H1 (cell line): ENCODE data around the gene BBC3. TPM values are rescaled to one million over a fixed set of nuclear protein-coding genes. Genes with fewer than 3 reads are reported as not detected.

Source experiments
- CTCF ChIA-PET: fragments of 300-600 bp; sonication (Branson Sonifier 250); formaldehyde crosslinking; loops from one replicate; lab custom pipeline; 2021; ENCODE audit not compliant: partially characterized antibody; lab: Charles Lee
- POLR2A ChIA-PET: fragments of 300-600 bp; sonication (Branson Sonifier 250); formaldehyde crosslinking; loops from one replicate; lab custom pipeline; 2021; ENCODE audit warnings: inconsistent platforms; ENCODE audit not compliant: partially characterized antibody; lab: Charles Lee
- DNase-seq, 2 experiments: peaks; one replicate each; pipeline versions ENCODE4 v3.0.0 to v3.0.0-alpha.2; 2010 to 2022; ENCODE audit warnings: low spot score in 2 of 2, low read depth in 1 of 2, mixed read lengths in 1 of 2
- FAIRE-seq: peaks from 2 replicates; lab custom pipeline; 2011; peaks lifted over from hg19 to GRCh38; lab: Jason Lieb, UNC
- H2AFZ ChIP-seq: 2 replicates; pipeline ENCODE4 v1.8.1; 2012; ENCODE audit warnings: low read length, inconsistent platforms
- H2AK5ac ChIP-seq: 2 replicates; pipeline ENCODE4 v1.6.1; 2013; ENCODE audit warnings: low read depth, low read length
- H2BK120ac ChIP-seq: replicated peaks from 2 replicates; pipeline ENCODE3; 2013; ENCODE audit warnings: low read depth, low read length, inconsistent platforms
- H2BK12ac ChIP-seq: 2 replicates; pipeline ENCODE4 v1.6.1; 2013; ENCODE audit warnings: low read depth, low read length
- H2BK15ac ChIP-seq: 2 replicates; pipeline ENCODE4 v1.6.1; 2013; ENCODE audit warnings: low read length
- H2BK20ac ChIP-seq: 2 replicates; pipeline ENCODE4 v1.6.1; 2013; ENCODE audit warnings: low read length
- H2BK5ac ChIP-seq: 2 replicates; pipeline ENCODE4 v1.6.1; 2013; ENCODE audit warnings: low read depth, low read length
- H3K14ac ChIP-seq: 2 replicates; pipeline ENCODE4 v1.6.1; 2013; ENCODE audit warnings: inconsistent platforms; ENCODE audit not compliant: insufficient read length
- H3K18ac ChIP-seq: 2 replicates; pipeline ENCODE4 v1.6.1; 2013; ENCODE audit warnings: low read length; ENCODE audit errors: extremely low read depth
- H3K23ac ChIP-seq: 2 replicates; pipeline ENCODE4 v1.6.1; 2013; ENCODE audit warnings: inconsistent platforms; ENCODE audit not compliant: insufficient read length
- H3K23me2 ChIP-seq: 2 replicates; pipeline ENCODE4 v1.6.1; 2013; ENCODE audit warnings: low read depth, low read length
- H3K27ac ChIP-seq: 2 replicates; pipeline ENCODE4 v1.6.1; 2011; ENCODE audit warnings: low read depth, low read length, inconsistent platforms
- H3K27me3 ChIP-seq, 4 experiments: replicated peaks in 1 of 4; 1 replicate in 1 of 4; 2 replicates in 3 of 4; pipeline versions ENCODE4 v1.6.1 to v1.8.1; 2011 to 2013; ENCODE audit warnings: low read length in 3 of 4, mild to moderate bottlenecking in 3 of 4, inconsistent platforms in 2 of 4, mixed read lengths in 2 of 4, moderate library complexity in 1 of 4; ENCODE audit not compliant: control insufficient read depth in 3 of 4, insufficient read depth in 3 of 4; ENCODE audit errors: extremely low read depth in 1 of 4
- H3K36me3 ChIP-seq, 4 experiments: 2 replicates each; pipeline versions ENCODE4 v1.6.1 to v1.8.1; 2011 to 2013; ENCODE audit warnings: mild to moderate bottlenecking in 4 of 4, low read length in 3 of 4, moderate library complexity in 2 of 4, control low read depth in 1 of 4, inconsistent platforms in 1 of 4; ENCODE audit not compliant: insufficient read depth in 4 of 4, control insufficient read depth in 2 of 4
- H3K4ac ChIP-seq: replicated peaks from 2 replicates; pipeline ENCODE3; 2013; ENCODE audit warnings: low read length, low read depth, mixed read lengths, inconsistent platforms; ENCODE audit not compliant: insufficient read length
- H3K4me1 ChIP-seq, 4 experiments: replicated peaks in 1 of 4; 1 replicate in 1 of 4; 2 replicates in 3 of 4; pipeline versions ENCODE4 v1.6.1 to v1.8.1; 2011 to 2013; ENCODE audit warnings: low read length in 3 of 4, inconsistent platforms in 2 of 4, mixed read lengths in 1 of 4; ENCODE audit not compliant: insufficient read depth in 4 of 4, control insufficient read depth in 3 of 4
- H3K4me2 ChIP-seq, 2 experiments: 2 replicates each; pipeline versions ENCODE4 v1.6.1 to v1.8.1; 2011 to 2013; ENCODE audit warnings: low read depth in 2 of 2, low read length in 2 of 2, control low read depth in 1 of 2, inconsistent platforms in 1 of 2, mild to moderate bottlenecking in 1 of 2; ENCODE audit not compliant: insufficient read depth in 1 of 2
- H3K4me3 ChIP-seq, 4 experiments: fragments of 200-600, 300-600 bp in 1 of 4; sonication (generic), shearing (Covaris generic), sonication (Bioruptor Twin) in 1 of 4; 2 replicates each; pipeline versions ENCODE4 v1.5.1 to v1.8.1; 2011 to 2016; ENCODE audit warnings: low read length in 4 of 4, low read depth in 3 of 4, control low read depth in 2 of 4, inconsistent platforms in 2 of 4, mild to moderate bottlenecking in 2 of 4, mixed read lengths in 1 of 4, moderate library complexity in 1 of 4; ENCODE audit not compliant: insufficient read depth in 2 of 4; ENCODE audit errors: extremely low read depth in 1 of 4
- H3K56ac ChIP-seq: replicated peaks from 2 replicates; pipeline ENCODE3; 2013; ENCODE audit warnings: low read depth, mild to moderate bottlenecking, mixed read lengths, low read length, inconsistent platforms; ENCODE audit not compliant: insufficient read length
- H3K79me1 ChIP-seq: 2 replicates; pipeline ENCODE4 v1.6.1; 2013; ENCODE audit warnings: low read depth, low read length, control low read depth
- H3K79me2 ChIP-seq, 2 experiments: 2 replicates each; pipeline versions ENCODE4 v1.6.1 to v1.8.1; 2012 to 2013; ENCODE audit warnings: low read length in 2 of 2, mild to moderate bottlenecking in 2 of 2, inconsistent platforms in 1 of 2; ENCODE audit not compliant: insufficient read depth in 2 of 2, control insufficient read depth in 1 of 2
- H3K9ac ChIP-seq, 4 experiments: replicated peaks in 1 of 4; 1 replicate in 1 of 4; 2 replicates in 3 of 4; pipeline versions ENCODE4 v1.6.1 to v1.8.1; 2011 to 2013; ENCODE audit warnings: low read depth in 3 of 4, low read length in 3 of 4, control low read depth in 2 of 4, mild to moderate bottlenecking in 2 of 4, moderate library complexity in 2 of 4, inconsistent platforms in 1 of 4; ENCODE audit errors: extremely low read depth in 1 of 4
- H3K9me3 ChIP-seq, 2 experiments: 2 replicates each; pipeline versions ENCODE4 v1.6.1 to v1.8.1; 2012 to 2013; ENCODE audit warnings: mild to moderate bottlenecking in 2 of 2, moderate library complexity in 2 of 2, control low read depth in 1 of 2, inconsistent platforms in 1 of 2, low read depth in 1 of 2, low read length in 1 of 2, mixed read lengths in 1 of 2; ENCODE audit not compliant: insufficient read depth in 2 of 2
- H4K20me1 ChIP-seq, 2 experiments: replicated peaks in 1 of 2; 2 replicates each; pipeline versions ENCODE3 to v1.8.1; 2011 to 2013; ENCODE audit warnings: inconsistent platforms in 2 of 2, low read length in 2 of 2, mild to moderate bottlenecking in 1 of 2; ENCODE audit not compliant: insufficient read depth in 2 of 2, control insufficient read depth in 1 of 2
- H4K5ac ChIP-seq: 2 replicates; pipeline ENCODE4 v1.6.1; 2013; ENCODE audit warnings: low read length, low read depth, mixed read lengths, inconsistent platforms; ENCODE audit not compliant: insufficient read length
- H4K8ac ChIP-seq: 2 replicates; pipeline ENCODE4 v1.8.0; 2013; ENCODE audit warnings: mild to moderate bottlenecking, moderate library complexity, low read length, inconsistent platforms; ENCODE audit not compliant: insufficient read depth; ENCODE audit errors: extremely low read depth
- H4K91ac ChIP-seq: replicated peaks from 2 replicates; pipeline ENCODE3; 2013; ENCODE audit warnings: low read length, mixed read lengths, inconsistent platforms; ENCODE audit not compliant: insufficient read length
- BRCA1 ChIP-seq: IDR thresholded peaks from 2 replicates; pipeline ENCODE4 v1.6.1; 2012; ENCODE audit warnings: low read depth, low read length, improper control_type of control experiment
- CHD1 ChIP-seq: IDR thresholded peaks from 2 replicates; pipeline ENCODE4 v1.6.1; 2012; ENCODE audit warnings: low read depth, low read length, improper control_type of control experiment
- EGR1 ChIP-seq: IDR thresholded peaks from 2 replicates; pipeline ENCODE4 v1.6.1; 2011; ENCODE audit warnings: low read depth, low read length, borderline replicate concordance
- EZH2 ChIP-seq: fragments of 200-600 bp; sonication (generic); IDR thresholded peaks from 2 replicates; pipeline ENCODE4 v1.7.1; 2012; ENCODE audit warnings: low read depth, mild to moderate bottlenecking, moderate library complexity, low read length, inconsistent platforms; ENCODE audit not compliant: severe bottlenecking
- FOSL1 ChIP-seq: IDR thresholded peaks from 2 replicates; pipeline ENCODE4 v1.6.1; 2011; ENCODE audit warnings: mild to moderate bottlenecking, low read depth, low read length, moderate library complexity; ENCODE audit not compliant: insufficient read depth
- RNF2 ChIP-seq: fragments of 200-900, 300-1000 bp; sonication (generic); IDR thresholded peaks from 2 replicates; pipeline ENCODE4 v1.7.1; 2016; ENCODE audit warnings: borderline replicate concordance, low read depth, mild to moderate bottlenecking, antibody characterized with exemption, low read length; ENCODE audit not compliant: poor library complexity, severe bottlenecking; ENCODE audit errors: missing control alignments
- SAP30 ChIP-seq: fragments of 300-600 bp; sonication (generic); IDR thresholded peaks from 2 replicates; pipeline ENCODE4 v1.7.1; 2012; ENCODE audit warnings: low read length, moderate library complexity, mild to moderate bottlenecking, inconsistent platforms; ENCODE audit not compliant: insufficient read depth, insufficient replicate concordance
- SIN3A ChIP-seq, 2 experiments: IDR thresholded peaks in 1 of 2; conservative IDR thresholded peaks in 1 of 2; 2 replicates each; pipeline ENCODE4 v1.6.1; 2011 to 2012; ENCODE audit warnings: low read length in 2 of 2, improper control_type of control experiment in 1 of 2, low read depth in 1 of 2, mild to moderate bottlenecking in 1 of 2
- SIRT6 ChIP-seq: IDR thresholded peaks from one replicate; pipeline ENCODE4 v1.7.1; 2012; ENCODE audit warnings: low read length, inconsistent platforms
- TAF1 ChIP-seq: IDR thresholded peaks from 2 replicates; pipeline ENCODE4 v1.6.1; 2011; ENCODE audit warnings: mild to moderate bottlenecking, low read depth, low read length
- WGBS, 2 experiments: shearing (Covaris generic) in 1 of 2; methylation state at CpG; one replicate each; pipeline versions ENCODE4 v1.1.6 to v1.1.7; 2013 to 2015; ENCODE audit warnings: low lambda C conversion rate in 2 of 2, mixed read lengths in 2 of 2, inconsistent platforms in 1 of 2, low coverage in 1 of 2, missing lambda C conversion rate in 1 of 2; ENCODE audit not compliant: insufficient replicate concordance in 2 of 2, insufficient coverage in 1 of 2, insufficient read length in 1 of 2; ENCODE audit errors: extremely low coverage in 1 of 2, missing lambda C conversion rate in 1 of 2; 5-methylcytosine and 5-hydroxymethylcytosine counted together
- polyA plus RNA-seq, 7 experiments: library from polyadenylated mRNA; depleted of rRNA in 3 of 7; stranded (reverse) in 5 of 7; unstranded in 2 of 7; fragments of >200 nt in 5 of 7; fragments of 200-250 nt in 2 of 7; gene quantifications; 1 replicate in 5 of 7; 2 replicates in 1 of 7; 4 replicates in 1 of 7; pipeline versions ENCODE4 v1.2.1 to v1.2.3, GENCODE V29; 2011 to 2013; ENCODE audit warnings: missing spikeins in 2 of 7, mixed read lengths in 2 of 7
- total RNA-seq: library from RNA; stranded (reverse); fragmentation: NEBNext Ultra II Directional; extraction: Animal tissue kit (Norgen Biotek cat#: 25700); gene quantifications from 2 replicates; pipeline ENCODE4 v1.2.1, GENCODE V29; 2021

The BBC3 gene
- total and polyA plus RNA-seq, 2 of the 8 experiments (the other 6 are each of a cell fraction or from before 2014, with no cell fraction given), result 13.2 to 21.6 TPM

- Histone ChIP-seq H3K4me2 (peak overlapping the region; percentile 92 to 94), H3K18ac (peak overlapping the region; percentile 100), H4K91ac (peak overlapping the region; percentile 100), H2BK15ac (peak overlapping the region; percentile 100), H2AFZ (0 out of 2 replicates have a peak overlapping the region, but pooled peaks have one; percentile 76), H3K4me3 (peak overlapping the region; percentile 50 to 99 (median 70)), H2BK20ac (peak overlapping the region; percentile 100), H3K4ac (peak overlapping the region; percentile 100), H4K5ac (peak overlapping the region; percentile 98), H4K20me1 (peaks cover 14 to 18% of the 10 kb centered on the region in 2 experiments), H3K9ac (peak overlapping the region in 3 of 4 experiments; percentile 1 to 74 (median 64); a peak in 6 of 7 replicates), H3K9me3 (no peaks in the 10 kb centered on the region), H3K23me2 (peaks cover 33% of the 10 kb centered on the region), H2BK12ac (peak overlapping the region; percentile 100), H3K79me1 (peaks cover 16% of the 10 kb centered on the region), H2BK120ac (peak overlapping the region; percentile 100), H3K27ac (peak overlapping the region; percentile 94), H2AK5ac (peak overlapping the region; percentile 100), H3K79me2 (peaks cover 5 to 29% of the 10 kb centered on the region in 2 experiments; a peak in 2 of 4 replicates), H3K56ac (peak overlapping the region; percentile 97), H2BK5ac (peak overlapping the region; percentile 100), H3K27me3 (no peaks in the 10 kb centered on the region; a peak in 1 of 7 replicates), H3K36me3 (no peaks in the 10 kb centered on the region), H3K23ac (no peak overlapping the region), H3K14ac (peak overlapping the region; percentile 20), H4K8ac (peak overlapping the region; percentile 88), H3K4me1 (peaks cover 12 to 36% (median 24%) of the 10 kb centered on the region in 4 experiments)
- POLR2A ChIA-PET, result interaction anchor here (0.9 to 3.1 kb wide), 8 partner anchors 9 to 119 kb away, joined by 3 to 25 read pairs (median 5); no protein-coding TSS in a partner anchor
- FAIRE-seq (no peak), DNase-seq (peak in 1 of 2 experiments; percentile 86)
- CTCF ChIA-PET, result interaction anchor here (1.0 to 8.3 kb wide), 3 partner anchors 14 to 25 kb away, joined by 4 to 85 read pairs (median 27); partner anchors contain the start of gene CCDC9
- WGBS, 2 experiments, result 24% methylated on average over 25 of the region's 51 CpGs; no CpG with 5 or more reads in 1 of the 2 experiments
- TF ChIP-seq BRCA1 (no peak), SIN3A (conservative IDR thresholded peaks at IDR 0.05 in 1 of 2, IDR thresholded peaks at IDR 0.05 in 1 of 2; ENCODE audit: low read depth in 1 of 2, low read length in 2 of 2) (no peak), SAP30 (no peak), FOSL1 (no peak), RNF2 (no peak), EZH2 (no peak), CHD1 (no peak), SIRT6 (no peak), EGR1 (no peak), TAF1 (no peak; the same call in 1 of the 2 replicates)
Observed at GRCh38 chr19:47231215-47232054, 436 bp upstream of the BBC3 start.
